WTC11 (cell line): ENCODE data around the gene MSANTD2.

Experiments
- CREM ChIP-seq: sonication (generic); formaldehyde crosslinking; IDR thresholded peaks from 2 replicates; pipeline ENCODE4 v1.8.1; 2022; ENCODE audit warnings: mild to moderate bottlenecking, missing genetic modification reagents, moderate library complexity
- FOXJ3 ChIP-seq: sonication (generic); formaldehyde crosslinking; IDR thresholded peaks from 2 replicates; pipeline ENCODE4 v1.9.0; 2021; ENCODE audit warnings: missing genetic modification reagents, mild to moderate bottlenecking, borderline replicate concordance
- NR1H2 ChIP-seq: sonication (generic); formaldehyde crosslinking; IDR thresholded peaks from 2 replicates; pipeline ENCODE4 v1.9.0; 2021; ENCODE audit warnings: mild to moderate bottlenecking, moderate library complexity, missing genetic modification reagents
- NR2C2 ChIP-seq: sonication (generic); formaldehyde crosslinking; IDR thresholded peaks from 2 replicates; pipeline ENCODE4 v1.8.0; 2022; ENCODE audit warnings: mild to moderate bottlenecking, missing genetic modification reagents
- TCF7 ChIP-seq: sonication (generic); formaldehyde crosslinking; IDR thresholded peaks from 2 replicates; pipeline ENCODE4 v1.8.0; 2022; ENCODE audit warnings: mild to moderate bottlenecking, low read depth, missing genetic modification reagents, moderate library complexity
- ZNF138 ChIP-seq: sonication (generic); formaldehyde crosslinking; conservative IDR thresholded peaks from 2 replicates; pipeline ENCODE4 v1.8.1; 2022; ENCODE audit warnings: mild to moderate bottlenecking, moderate library complexity, missing genetic modification reagents
- ZNF317 ChIP-seq: sonication (generic); formaldehyde crosslinking; IDR thresholded peaks from 2 replicates; pipeline ENCODE4 v1.8.1; 2023; ENCODE audit warnings: low read depth, mild to moderate bottlenecking, moderate library complexity, missing genetic modification reagents, borderline replicate concordance
- TF ChIP-seq, protein P1 (sequence below): fragments of 200-600 bp; IDR thresholded peaks from 2 replicates; pipeline ENCODE4 v1.8.0; 2022; ENCODE audit warnings: antibody characterized with exemption
- TF ChIP-seq, protein P2 (sequence below): sonication (generic); formaldehyde crosslinking; IDR thresholded peaks from 2 replicates; pipeline ENCODE4 v1.8.0; 2022; ENCODE audit warnings: missing genetic modification reagents

DNA sequence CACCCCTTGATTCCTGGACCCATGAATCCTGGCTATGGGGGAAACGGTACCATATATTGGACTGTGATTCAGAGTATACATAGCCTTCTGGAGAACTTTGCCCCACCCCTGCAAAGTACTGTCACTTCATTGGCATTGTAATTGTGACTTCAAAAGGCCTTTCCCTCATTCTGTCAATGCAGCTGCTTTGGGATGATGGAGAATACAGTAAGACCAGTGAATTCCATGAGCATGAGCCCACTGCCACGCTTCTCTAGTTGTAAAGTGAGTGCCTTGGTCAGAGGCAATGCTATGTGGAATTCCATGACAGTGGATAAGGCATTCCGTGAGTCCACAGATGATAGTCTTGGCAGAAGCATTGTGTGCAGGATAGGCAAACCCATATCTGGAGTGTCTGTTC lies 25.7 kb upstream of the MSANTD2 start:
- TF ChIP-seq, protein P1, sequence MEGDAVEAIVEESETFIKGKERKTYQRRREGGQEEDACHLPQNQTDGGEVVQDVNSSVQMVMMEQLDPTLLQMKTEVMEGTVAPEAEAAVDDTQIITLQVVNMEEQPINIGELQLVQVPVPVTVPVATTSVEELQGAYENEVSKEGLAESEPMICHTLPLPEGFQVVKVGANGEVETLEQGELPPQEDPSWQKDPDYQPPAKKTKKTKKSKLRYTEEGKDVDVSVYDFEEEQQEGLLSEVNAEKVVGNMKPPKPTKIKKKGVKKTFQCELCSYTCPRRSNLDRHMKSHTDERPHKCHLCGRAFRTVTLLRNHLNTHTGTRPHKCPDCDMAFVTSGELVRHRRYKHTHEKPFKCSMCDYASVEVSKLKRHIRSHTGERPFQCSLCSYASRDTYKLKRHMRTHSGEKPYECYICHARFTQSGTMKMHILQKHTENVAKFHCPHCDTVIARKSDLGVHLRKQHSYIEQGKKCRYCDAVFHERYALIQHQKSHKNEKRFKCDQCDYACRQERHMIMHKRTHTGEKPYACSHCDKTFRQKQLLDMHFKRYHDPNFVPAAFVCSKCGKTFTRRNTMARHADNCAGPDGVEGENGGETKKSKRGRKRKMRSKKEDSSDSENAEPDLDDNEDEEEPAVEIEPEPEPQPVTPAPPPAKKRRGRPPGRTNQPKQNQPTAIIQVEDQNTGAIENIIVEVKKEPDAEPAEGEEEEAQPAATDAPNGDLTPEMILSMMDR = no peak
- TF ChIP-seq FOXJ3 (no peak), NR1H2 (CRISPR knock-in tag) (no peak), ZNF138 (CRISPR knock-in tag) (no peak), CREM (no peak), NR2C2 (CRISPR knock-in tag) (no peak), TCF7 (CRISPR knock-in tag) (no peak), ZNF317 (CRISPR knock-in tag) (no peak)
- TF ChIP-seq, protein P2, sequence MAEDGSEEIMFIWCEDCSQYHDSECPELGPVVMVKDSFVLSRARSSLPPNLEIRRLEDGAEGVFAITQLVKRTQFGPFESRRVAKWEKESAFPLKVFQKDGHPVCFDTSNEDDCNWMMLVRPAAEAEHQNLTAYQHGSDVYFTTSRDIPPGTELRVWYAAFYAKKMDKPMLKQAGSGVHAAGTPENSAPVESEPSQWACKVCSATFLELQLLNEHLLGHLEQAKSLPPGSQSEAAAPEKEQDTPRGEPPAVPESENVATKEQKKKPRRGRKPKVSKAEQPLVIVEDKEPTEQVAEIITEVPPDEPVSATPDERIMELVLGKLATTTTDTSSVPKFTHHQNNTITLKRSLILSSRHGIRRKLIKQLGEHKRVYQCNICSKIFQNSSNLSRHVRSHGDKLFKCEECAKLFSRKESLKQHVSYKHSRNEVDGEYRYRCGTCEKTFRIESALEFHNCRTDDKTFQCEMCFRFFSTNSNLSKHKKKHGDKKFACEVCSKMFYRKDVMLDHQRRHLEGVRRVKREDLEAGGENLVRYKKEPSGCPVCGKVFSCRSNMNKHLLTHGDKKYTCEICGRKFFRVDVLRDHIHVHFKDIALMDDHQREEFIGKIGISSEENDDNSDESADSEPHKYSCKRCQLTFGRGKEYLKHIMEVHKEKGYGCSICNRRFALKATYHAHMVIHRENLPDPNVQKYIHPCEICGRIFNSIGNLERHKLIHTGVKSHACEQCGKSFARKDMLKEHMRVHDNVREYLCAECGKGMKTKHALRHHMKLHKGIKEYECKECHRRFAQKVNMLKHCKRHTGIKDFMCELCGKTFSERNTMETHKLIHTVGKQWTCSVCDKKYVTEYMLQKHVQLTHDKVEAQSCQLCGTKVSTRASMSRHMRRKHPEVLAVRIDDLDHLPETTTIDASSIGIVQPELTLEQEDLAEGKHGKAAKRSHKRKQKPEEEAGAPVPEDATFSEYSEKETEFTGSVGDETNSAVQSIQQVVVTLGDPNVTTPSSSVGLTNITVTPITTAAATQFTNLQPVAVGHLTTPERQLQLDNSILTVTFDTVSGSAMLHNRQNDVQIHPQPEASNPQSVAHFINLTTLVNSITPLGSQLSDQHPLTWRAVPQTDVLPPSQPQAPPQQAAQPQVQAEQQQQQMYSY (CRISPR knock-in tag) = no peak
